ENCODE data around the gene GRB7. TPM values are rescaled to one million over a fixed set of nuclear protein-coding genes. Genes with fewer than 3 reads are reported as not detected.

Gene GRB7
- total and polyA plus RNA-seq, 2 donors (not counting 1 experiment from before 2014, with no cell fraction given), result 0.81 to 0.84 TPM

GRCh38 chr17:39711851-39712250 lies 25.9 kb upstream of the GRB7 start:
- intact Hi-C loops (cut with micrococcal nuclease), result no loop called here
- DNase-seq (no peak), ATAC-seq (ENCODE audit: low read depth) (no peak)
- no peak overlapping the region for H3K4me2 ChIP-seq (replicated peaks; ENCODE audit: low read depth, low read length, poor library complexity, severe bottlenecking)
- WGBS (ENCODE audit: insufficient coverage), result 93% methylated on average over 9 of the region's 10 CpGs
- H2AFZ ChIP-seq (ENCODE audit: insufficient read depth, low read depth, low read length, poor library complexity, severe bottlenecking), result no peak overlapping the region
- H3K27ac Mint-ChIP-seq, result no peak overlapping the region
- H4K20me1 ChIP-seq (ENCODE audit: control insufficient read depth, insufficient read depth, low read length, poor library complexity, severe bottlenecking), result no peaks in the 10 kb centered on the region
- H3K27me3 ChIP-seq (replicated peaks in 1 of 4; ENCODE audit: control extremely low read depth in 1 of 4, control insufficient read depth in 3 of 4, insufficient read depth in 4 of 4, low read length in 3 of 4), result no peaks in the 10 kb centered on the region
- no peaks in the 10 kb centered on the region for H3K9me3 Mint-ChIP-seq (ENCODE audit: insufficient read depth)
- no peaks in the 10 kb centered on the region for H3K27me3 Mint-ChIP-seq
- no peaks in the 10 kb centered on the region for H3K9me3 ChIP-seq (ENCODE audit: control extremely low read depth in 1 of 3, control insufficient read depth in 2 of 3, insufficient read depth in 1 of 3, low read length in 2 of 3)
- H3K4me3 Mint-ChIP-seq, result no peak overlapping the region
- no peaks in the 10 kb centered on the region for H3K79me2 ChIP-seq (ENCODE audit: control insufficient read depth, insufficient read depth, low read length)
- ChIA-PET POLR2A (interaction anchor here (0.6 kb wide), 1 partner anchor 9 kb away, joined by 13 read pairs; no protein-coding TSS in a partner anchor), CTCF (no interaction called here)
- no peak overlapping the region for H3K27ac ChIP-seq (ENCODE audit: low read length in 2 of 2)
- no peaks in the 10 kb centered on the region for H3K36me3 ChIP-seq (replicated peaks in 1 of 2; ENCODE audit: control extremely low read depth in 1 of 2, control insufficient read depth in 1 of 2, extremely low read depth in 1 of 2, insufficient read depth in 2 of 2, low read length in 1 of 2)
- TF ChIP-seq EZH2 (IDR thresholded peaks at IDR 0.05; ENCODE audit: borderline replicate concordance, insufficient read depth, low read depth, low read length, poor library complexity, severe bottlenecking) (no peak), CTCF (IDR thresholded peaks at IDR 0.05) (no peak)
- H3K9ac ChIP-seq (ENCODE audit: low read length), result no peak overlapping the region
- peaks cover 11 to 16% of the 10 kb centered on the region in 2 donors for H3K4me1 ChIP-seq (ENCODE audit: control insufficient read depth in 2 of 2, insufficient read depth in 2 of 2, low read length in 2 of 2)
- peaks cover 8% of the 10 kb centered on the region for H3K4me1 Mint-ChIP-seq
- H3K4me3 ChIP-seq (ENCODE audit: control extremely low read depth in 1 of 5, extremely low read depth in 1 of 5, insufficient read depth in 1 of 5, low read depth in 2 of 5, low read length in 4 of 5), result no peak overlapping the region

- H4K20me1 ChIP-seq (ENCODE audit: control insufficient read depth, insufficient read depth, low read length, poor library complexity, severe bottlenecking), result no peaks in the 10 kb centered on the region
- no peaks in the 10 kb centered on the region for H3K27me3 Mint-ChIP-seq
- DNase-seq, result no peak
- H3K79me2 ChIP-seq (ENCODE audit: control insufficient read depth, insufficient read depth, low read length), result no peaks in the 10 kb centered on the region
- H3K27me3 ChIP-seq (replicated peaks in 1 of 4; ENCODE audit: control extremely low read depth in 1 of 4, control insufficient read depth in 3 of 4, insufficient read depth in 4 of 4, low read length in 3 of 4), result no peaks in the 10 kb centered on the region
- no peaks in the 10 kb centered on the region for H3K36me3 ChIP-seq (replicated peaks in 1 of 2; ENCODE audit: control extremely low read depth in 1 of 2, control insufficient read depth in 1 of 2, extremely low read depth in 1 of 2, insufficient read depth in 2 of 2, low read length in 1 of 2)
- no peak for TF ChIP-seq EZH2 (IDR thresholded peaks at IDR 0.05; ENCODE audit: borderline replicate concordance, insufficient read depth, low read depth, low read length, poor library complexity, severe bottlenecking)
- no peak for TF ChIP-seq CTCF (IDR thresholded peaks at IDR 0.05)
- H3K27ac ChIP-seq (ENCODE audit: low read length in 2 of 2), result no peak overlapping the region
- H3K4me3 ChIP-seq (ENCODE audit: control extremely low read depth in 1 of 5, extremely low read depth in 1 of 5, insufficient read depth in 1 of 5, low read depth in 2 of 5, low read length in 4 of 5), result no peak overlapping the region
- no peak for ATAC-seq (ENCODE audit: low read depth)
- no peak overlapping the region for H3K4me3 Mint-ChIP-seq
- no peak overlapping the region for H3K4me2 ChIP-seq (replicated peaks; ENCODE audit: low read depth, low read length, poor library complexity, severe bottlenecking)
- no peak overlapping the region for H2AFZ ChIP-seq (ENCODE audit: insufficient read depth, low read depth, low read length, poor library complexity, severe bottlenecking)
- no peak overlapping the region for H3K9ac ChIP-seq (ENCODE audit: low read length)
- ChIA-PET CTCF (interaction anchor here (0.8 kb wide), 1 partner anchor 315 kb away, joined by 4 read pairs; no protein-coding TSS in a partner anchor), POLR2A (interaction anchor here (0.7 kb wide), 1 partner anchor 280 kb away, joined by 3 read pairs; no protein-coding TSS in a partner anchor)
- WGBS (ENCODE audit: insufficient coverage), result 88% methylated on average over 3 of the region's 4 CpGs
- no peaks in the 10 kb centered on the region for H3K9me3 Mint-ChIP-seq (ENCODE audit: insufficient read depth)
- peaks cover 2% of the 10 kb centered on the region for H3K4me1 Mint-ChIP-seq
- H3K9me3 ChIP-seq (ENCODE audit: control extremely low read depth in 1 of 3, control insufficient read depth in 2 of 3, insufficient read depth in 1 of 3, low read length in 2 of 3), result no peaks in the 10 kb centered on the region
- H3K4me1 ChIP-seq (ENCODE audit: control insufficient read depth in 2 of 2, insufficient read depth in 2 of 2, low read length in 2 of 2), result peaks cover 2 to 4% of the 10 kb centered on the region in 2 donors
- no peak overlapping the region for H3K27ac Mint-ChIP-seq
- intact Hi-C loops (cut with micrococcal nuclease), result no loop called here
These were observed 23.5 kb upstream of the GRB7 start for GRCh38 chr17:39714234-39714633.

Measured in B cell (primary cell).